HEK293 (cell line): Measurements from ENCODE around the gene AJM1.

Source experiments
- FEZF1 ChIP-seq: fragments of 450-650 bp; formaldehyde crosslinking; IDR thresholded peaks from 2 replicates; pipeline ENCODE4 v1.5.1; 2016; ENCODE audit warnings: missing biosample characterization, missing genetic modification characterization
- IKZF3 ChIP-seq: fragments of 450-650 bp; IDR thresholded peaks from 2 replicates; pipeline ENCODE4 v1.5.0; 2018; ENCODE audit warnings: missing biosample characterization, mild to moderate bottlenecking, missing genetic modification characterization, moderate library complexity
- KLF10 ChIP-seq: fragments of 450-650 bp; IDR thresholded peaks from 2 replicates; pipeline ENCODE4 v1.5.1; 2018; ENCODE audit warnings: missing biosample characterization, mild to moderate bottlenecking, missing genetic modification characterization
- KLF7 ChIP-seq: fragments of 450-650 bp; formaldehyde crosslinking; IDR thresholded peaks from 2 replicates; pipeline ENCODE4 v1.5.1; 2016; ENCODE audit warnings: missing biosample characterization, missing genetic modification characterization, borderline replicate concordance
- REPIN1 ChIP-seq: fragments of 450-650 bp; formaldehyde crosslinking; IDR thresholded peaks from 2 replicates; pipeline ENCODE4 v1.5.1; 2017; ENCODE audit warnings: missing biosample characterization, missing genetic modification characterization, low read depth
- SP3 ChIP-seq: fragments of 450-650 bp; formaldehyde crosslinking; IDR thresholded peaks from 2 replicates; pipeline ENCODE4 v1.5.1; 2016; ENCODE audit warnings: missing biosample characterization, missing genetic modification characterization
- WT1 ChIP-seq: fragments of 450-650 bp; formaldehyde crosslinking; IDR thresholded peaks from 2 replicates; pipeline ENCODE4 v1.5.1; 2016; ENCODE audit warnings: missing biosample characterization, missing genetic modification characterization
- ZBTB20 ChIP-seq: fragments of 450-650 bp; formaldehyde crosslinking; IDR thresholded peaks from 2 replicates; pipeline ENCODE4 v1.5.1; 2016; ENCODE audit warnings: missing biosample characterization, missing genetic modification characterization
- ZFP69B ChIP-seq: fragments of 450-650 bp; formaldehyde crosslinking; IDR thresholded peaks from 2 replicates; pipeline ENCODE4 v1.5.1; 2016; ENCODE audit warnings: missing biosample characterization, missing genetic modification characterization
- ZNF114 ChIP-seq: fragments of 450-650 bp; formaldehyde crosslinking; IDR thresholded peaks from 2 replicates; pipeline ENCODE4 v1.5.0; 2017; ENCODE audit warnings: missing biosample characterization, missing genetic modification characterization
- ZNF155 ChIP-seq: fragments of 450-650 bp; formaldehyde crosslinking; IDR thresholded peaks from 2 replicates; pipeline ENCODE4 v1.5.1; 2016; ENCODE audit warnings: missing biosample characterization, missing genetic modification characterization
- ZNF174 ChIP-seq: fragments of 450-650 bp; formaldehyde crosslinking; IDR thresholded peaks from 2 replicates; pipeline ENCODE4 v1.5.0; 2017; ENCODE audit warnings: missing biosample characterization, mild to moderate bottlenecking, missing genetic modification characterization
- ZNF184 ChIP-seq: fragments of 450-650 bp; IDR thresholded peaks from 2 replicates; pipeline ENCODE4 v1.5.1; 2018; ENCODE audit warnings: missing biosample characterization, mild to moderate bottlenecking, missing genetic modification characterization
- ZNF19 ChIP-seq: fragments of 450-650 bp; formaldehyde crosslinking; IDR thresholded peaks from 2 replicates; pipeline ENCODE4; 2016; ENCODE audit warnings: missing biosample characterization, missing genetic modification characterization, low read depth
- ZNF2 ChIP-seq: fragments of 450-650 bp; formaldehyde crosslinking; IDR thresholded peaks from 2 replicates; pipeline ENCODE4 v1.5.1; 2016; ENCODE audit warnings: missing biosample characterization, missing genetic modification characterization
- ZNF202 ChIP-seq: fragments of 450-650 bp; formaldehyde crosslinking; IDR thresholded peaks from 2 replicates; pipeline ENCODE4 v1.5.1; 2016; ENCODE audit warnings: missing biosample characterization, missing genetic modification characterization, borderline replicate concordance
- ZNF214 ChIP-seq: fragments of 450-650 bp; formaldehyde crosslinking; IDR thresholded peaks from 2 replicates; pipeline ENCODE4 v1.5.1; 2017; ENCODE audit warnings: missing biosample characterization, mild to moderate bottlenecking, missing genetic modification characterization, borderline replicate concordance
- ZNF248 ChIP-seq: fragments of 450-650 bp; formaldehyde crosslinking; IDR thresholded peaks from 2 replicates; pipeline ENCODE4 v1.5.1; 2017; ENCODE audit warnings: missing biosample characterization, missing genetic modification characterization
- ZNF530 ChIP-seq: fragments of 450-650 bp; formaldehyde crosslinking; IDR thresholded peaks from 2 replicates; pipeline ENCODE4 v1.5.1; 2016; ENCODE audit warnings: low read depth, missing biosample characterization, missing genetic modification characterization
- ZNF610 ChIP-seq: fragments of 450-650 bp; formaldehyde crosslinking; IDR thresholded peaks from 2 replicates; pipeline ENCODE4 v1.5.1; 2016; ENCODE audit warnings: missing biosample characterization, missing genetic modification characterization, borderline replicate concordance
- ZNF624 ChIP-seq: fragments of 450-650 bp; formaldehyde crosslinking; IDR thresholded peaks from 2 replicates; pipeline ENCODE4 v1.5.1; 2017; ENCODE audit warnings: missing biosample characterization, missing genetic modification characterization
- ZNF654 ChIP-seq: fragments of 450-650 bp; formaldehyde crosslinking; IDR thresholded peaks from 2 replicates; pipeline ENCODE4 v1.5.1; 2016; ENCODE audit warnings: low read depth, missing biosample characterization, missing genetic modification characterization
- ZNF843 ChIP-seq: fragments of 450-650 bp; formaldehyde crosslinking; IDR thresholded peaks from 2 replicates; pipeline ENCODE4 v1.5.1; 2016; ENCODE audit warnings: missing biosample characterization, missing genetic modification characterization
- ZSCAN23 ChIP-seq: fragments of 450-650 bp; formaldehyde crosslinking; IDR thresholded peaks from 2 replicates; pipeline ENCODE4 v1.5.1; 2016; ENCODE audit warnings: missing biosample characterization, missing genetic modification characterization
- ZSCAN30 ChIP-seq: fragments of 450-650 bp; IDR thresholded peaks from 2 replicates; pipeline ENCODE4 v1.5.1; 2018; ENCODE audit warnings: missing biosample characterization, mild to moderate bottlenecking, missing genetic modification characterization, moderate library complexity
- ZXDB ChIP-seq: fragments of 450-650 bp; formaldehyde crosslinking; IDR thresholded peaks from 2 replicates; pipeline ENCODE4 v1.5.1; 2016; ENCODE audit warnings: missing biosample characterization, missing genetic modification characterization
- TF ChIP-seq, protein P1 (sequence below): fragments of 450-650 bp; formaldehyde crosslinking; conservative IDR thresholded peaks from 2 replicates; pipeline ENCODE4 v1.5.1; 2016; ENCODE audit warnings: low read depth, missing biosample characterization, missing genetic modification characterization
- TF ChIP-seq, protein P2 (sequence below): fragments of 450-650 bp; formaldehyde crosslinking; IDR thresholded peaks from 2 replicates; pipeline ENCODE4 v1.5.1; 2016; ENCODE audit warnings: missing biosample characterization, missing genetic modification characterization
- TF ChIP-seq, protein P3 (sequence below): fragments of 450-650 bp; formaldehyde crosslinking; IDR thresholded peaks from 2 replicates; pipeline ENCODE4 v1.5.1; 2016; ENCODE audit warnings: missing biosample characterization, missing genetic modification characterization
- TF ChIP-seq, protein P4 (sequence below): IDR thresholded peaks from 2 replicates; pipeline ENCODE4 v1.6.1; 2011; ENCODE audit warnings: mild to moderate bottlenecking, low read depth, low read length, borderline replicate concordance
- TF ChIP-seq, protein P5 (sequence below): fragments of 450-650 bp; formaldehyde crosslinking; IDR thresholded peaks from 2 replicates; pipeline ENCODE4 v1.5.1; 2016; ENCODE audit warnings: missing biosample characterization, missing genetic modification characterization

AJM1 gene

DNA sequence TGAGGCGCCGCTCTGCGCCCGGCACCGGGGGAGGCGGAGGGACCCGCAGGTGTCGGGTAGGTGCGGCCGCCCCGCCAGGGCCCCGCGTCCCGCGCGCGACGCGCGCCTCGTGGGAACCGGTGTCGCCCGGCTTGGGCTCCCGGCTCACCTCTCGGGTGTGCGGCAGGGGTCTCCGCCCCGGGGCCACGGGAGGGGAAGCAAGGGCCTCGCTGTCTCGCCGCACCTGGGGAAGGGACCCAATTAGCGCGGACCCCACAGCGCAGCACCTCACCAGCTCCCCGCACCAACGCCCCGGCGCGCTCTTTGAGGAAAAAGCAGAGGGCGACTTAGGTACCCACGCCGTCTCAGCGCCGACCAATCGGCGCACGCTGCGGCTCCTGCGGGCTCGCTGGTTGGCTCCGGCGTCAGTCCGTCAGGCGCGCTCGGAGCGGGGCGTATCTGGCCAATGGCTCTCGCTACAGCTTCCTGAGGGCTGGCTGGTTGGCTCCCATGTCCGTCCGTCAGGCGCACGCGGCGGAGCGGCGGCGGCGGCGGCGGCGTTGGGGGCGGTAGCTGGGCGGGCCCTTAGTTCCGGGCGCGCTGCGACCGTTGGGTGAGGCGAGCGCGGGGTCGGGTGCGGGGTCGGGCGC, 43.8 kb downstream of the AJM1 start, which contains the start of gene TRAF2 (continued):
- TF ChIP-seq, protein P1, sequence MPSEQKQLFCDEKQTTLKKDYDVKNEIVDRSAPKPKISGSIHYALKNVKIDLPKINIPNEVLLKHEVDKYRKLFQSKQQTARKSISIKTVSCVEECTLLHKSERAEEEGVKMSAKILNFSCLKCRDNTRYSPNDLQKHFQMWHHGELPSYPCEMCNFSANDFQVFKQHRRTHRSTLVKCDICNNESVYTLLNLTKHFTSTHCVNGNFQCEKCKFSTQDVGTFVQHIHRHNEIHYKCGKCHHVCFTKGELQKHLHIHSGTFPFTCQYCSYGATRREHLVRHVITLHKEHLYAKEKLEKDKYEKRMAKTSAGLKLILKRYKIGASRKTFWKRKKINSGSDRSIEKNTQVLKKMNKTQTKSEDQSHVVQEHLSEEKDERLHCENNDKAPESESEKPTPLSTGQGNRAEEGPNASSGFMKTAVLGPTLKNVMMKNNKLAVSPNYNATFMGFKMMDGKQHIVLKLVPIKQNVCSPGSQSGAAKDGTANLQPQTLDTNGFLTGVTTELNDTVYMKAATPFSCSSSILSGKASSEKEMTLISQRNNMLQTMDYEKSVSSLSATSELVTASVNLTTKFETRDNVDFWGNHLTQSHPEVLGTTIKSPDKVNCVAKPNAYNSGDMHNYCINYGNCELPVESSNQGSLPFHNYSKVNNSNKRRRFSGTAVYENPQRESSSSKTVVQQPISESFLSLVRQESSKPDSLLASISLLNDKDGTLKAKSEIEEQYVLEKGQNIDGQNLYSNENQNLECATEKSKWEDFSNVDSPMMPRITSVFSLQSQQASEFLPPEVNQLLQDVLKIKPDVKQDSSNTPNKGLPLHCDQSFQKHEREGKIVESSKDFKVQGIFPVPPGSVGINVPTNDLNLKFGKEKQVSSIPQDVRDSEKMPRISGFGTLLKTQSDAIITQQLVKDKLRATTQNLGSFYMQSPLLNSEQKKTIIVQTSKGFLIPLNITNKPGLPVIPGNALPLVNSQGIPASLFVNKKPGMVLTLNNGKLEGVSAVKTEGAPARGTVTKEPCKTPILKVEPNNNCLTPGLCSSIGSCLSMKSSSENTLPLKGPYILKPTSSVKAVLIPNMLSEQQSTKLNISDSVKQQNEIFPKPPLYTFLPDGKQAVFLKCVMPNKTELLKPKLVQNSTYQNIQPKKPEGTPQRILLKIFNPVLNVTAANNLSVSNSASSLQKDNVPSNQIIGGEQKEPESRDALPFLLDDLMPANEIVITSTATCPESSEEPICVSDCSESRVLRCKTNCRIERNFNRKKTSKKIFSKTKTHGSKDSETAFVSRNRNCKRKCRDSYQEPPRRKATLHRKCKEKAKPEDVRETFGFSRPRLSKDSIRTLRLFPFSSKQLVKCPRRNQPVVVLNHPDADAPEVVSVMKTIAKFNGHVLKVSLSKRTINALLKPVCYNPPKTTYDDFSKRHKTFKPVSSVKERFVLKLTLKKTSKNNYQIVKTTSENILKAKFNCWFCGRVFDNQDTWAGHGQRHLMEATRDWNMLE = no peak
- TF ChIP-seq ZNF843 (tag by site-specific recombination) = no peak
- TF ChIP-seq ZBTB20 (tag by site-specific recombination) = no peak; the same call in 1 of the 2 replicates
- TF ChIP-seq ZFP69B (tag by site-specific recombination) = no peak
- TF ChIP-seq ZNF654 (tag by site-specific recombination) = no peak
- TF ChIP-seq, protein P2, sequence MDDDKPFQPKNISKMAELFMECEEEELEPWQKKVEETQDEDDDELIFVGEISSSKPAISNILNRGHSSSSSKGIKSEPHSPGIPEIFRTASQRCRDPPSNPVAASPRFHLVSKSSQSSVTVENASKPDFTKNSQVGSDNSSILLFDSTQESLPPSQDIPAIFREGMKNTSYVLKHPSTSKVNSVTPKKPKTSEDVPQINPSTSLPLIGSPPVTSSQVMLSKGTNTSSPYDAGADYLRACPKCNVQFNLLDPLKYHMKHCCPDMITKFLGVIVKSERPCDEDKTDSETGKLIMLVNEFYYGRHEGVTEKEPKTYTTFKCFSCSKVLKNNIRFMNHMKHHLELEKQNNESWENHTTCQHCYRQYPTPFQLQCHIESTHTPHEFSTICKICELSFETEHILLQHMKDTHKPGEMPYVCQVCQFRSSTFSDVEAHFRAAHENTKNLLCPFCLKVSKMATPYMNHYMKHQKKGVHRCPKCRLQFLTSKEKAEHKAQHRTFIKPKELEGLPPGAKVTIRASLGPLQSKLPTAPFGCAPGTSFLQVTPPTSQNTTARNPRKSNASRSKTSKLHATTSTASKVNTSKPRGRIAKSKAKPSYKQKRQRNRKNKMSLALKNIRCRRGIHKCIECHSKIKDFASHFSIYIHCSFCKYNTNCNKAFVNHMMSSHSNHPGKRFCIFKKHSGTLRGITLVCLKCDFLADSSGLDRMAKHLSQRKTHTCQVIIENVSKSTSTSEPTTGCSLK = no peak
- no peak for TF ChIP-seq ZNF202 (tag by site-specific recombination)
- TF ChIP-seq ZSCAN23 = no peak
- no peak for TF ChIP-seq REPIN1 (tag by site-specific recombination)
- TF ChIP-seq ZNF174 (tag by site-specific recombination) = no peak
- peak; percentile 76 for TF ChIP-seq ZSCAN30 (tag by site-specific recombination)
- no peak for TF ChIP-seq ZNF114 (tag by site-specific recombination)
- TF ChIP-seq, protein P3, sequence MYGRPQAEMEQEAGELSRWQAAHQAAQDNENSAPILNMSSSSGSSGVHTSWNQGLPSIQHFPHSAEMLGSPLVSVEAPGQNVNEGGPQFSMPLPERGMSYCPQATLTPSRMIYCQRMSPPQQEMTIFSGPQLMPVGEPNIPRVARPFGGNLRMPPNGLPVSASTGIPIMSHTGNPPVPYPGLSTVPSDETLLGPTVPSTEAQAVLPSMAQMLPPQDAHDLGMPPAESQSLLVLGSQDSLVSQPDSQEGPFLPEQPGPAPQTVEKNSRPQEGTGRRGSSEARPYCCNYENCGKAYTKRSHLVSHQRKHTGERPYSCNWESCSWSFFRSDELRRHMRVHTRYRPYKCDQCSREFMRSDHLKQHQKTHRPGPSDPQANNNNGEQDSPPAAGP (tag by site-specific recombination) = peak; percentile 63; the same call in 1 of the 2 replicates
- TF ChIP-seq ZNF19 (tag by site-specific recombination) = no peak
- peak; percentile 53 for TF ChIP-seq KLF10 (tag by site-specific recombination)
- TF ChIP-seq KLF7 (tag by site-specific recombination) = peak; percentile 44; the same call in 1 of the 2 replicates
- 0 out of 2 replicates have a peak, but pooled peaks have one; percentile 20 for TF ChIP-seq ZNF184 (tag by site-specific recombination)
- TF ChIP-seq ZNF214 (tag by site-specific recombination) = no peak
- TF ChIP-seq ZNF248 (tag by site-specific recombination) = no peak
- no peak for TF ChIP-seq ZNF155 (tag by site-specific recombination)
- no peak; the same call in 1 of the 2 replicates for TF ChIP-seq ZNF610 (tag by site-specific recombination)
- TF ChIP-seq WT1 (tag by site-specific recombination) = no peak
- TF ChIP-seq SP3 = peak; percentile 88
- TF ChIP-seq ZXDB (tag by site-specific recombination) = peak; percentile 76
- TF ChIP-seq IKZF3 (tag by site-specific recombination) = 0 out of 2 replicates have a peak, but pooled peaks have one; percentile 36
- no peak for TF ChIP-seq ZNF2 (tag by site-specific recombination)
- TF ChIP-seq ZNF530 = no peak
- no peak for TF ChIP-seq ZNF624 (tag by site-specific recombination)
- no peak for TF ChIP-seq FEZF1 (tag by site-specific recombination)
- TF ChIP-seq, protein P4, sequence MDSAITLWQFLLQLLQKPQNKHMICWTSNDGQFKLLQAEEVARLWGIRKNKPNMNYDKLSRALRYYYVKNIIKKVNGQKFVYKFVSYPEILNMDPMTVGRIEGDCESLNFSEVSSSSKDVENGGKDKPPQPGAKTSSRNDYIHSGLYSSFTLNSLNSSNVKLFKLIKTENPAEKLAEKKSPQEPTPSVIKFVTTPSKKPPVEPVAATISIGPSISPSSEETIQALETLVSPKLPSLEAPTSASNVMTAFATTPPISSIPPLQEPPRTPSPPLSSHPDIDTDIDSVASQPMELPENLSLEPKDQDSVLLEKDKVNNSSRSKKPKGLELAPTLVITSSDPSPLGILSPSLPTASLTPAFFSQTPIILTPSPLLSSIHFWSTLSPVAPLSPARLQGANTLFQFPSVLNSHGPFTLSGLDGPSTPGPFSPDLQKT = no peak
- TF ChIP-seq, protein P5, sequence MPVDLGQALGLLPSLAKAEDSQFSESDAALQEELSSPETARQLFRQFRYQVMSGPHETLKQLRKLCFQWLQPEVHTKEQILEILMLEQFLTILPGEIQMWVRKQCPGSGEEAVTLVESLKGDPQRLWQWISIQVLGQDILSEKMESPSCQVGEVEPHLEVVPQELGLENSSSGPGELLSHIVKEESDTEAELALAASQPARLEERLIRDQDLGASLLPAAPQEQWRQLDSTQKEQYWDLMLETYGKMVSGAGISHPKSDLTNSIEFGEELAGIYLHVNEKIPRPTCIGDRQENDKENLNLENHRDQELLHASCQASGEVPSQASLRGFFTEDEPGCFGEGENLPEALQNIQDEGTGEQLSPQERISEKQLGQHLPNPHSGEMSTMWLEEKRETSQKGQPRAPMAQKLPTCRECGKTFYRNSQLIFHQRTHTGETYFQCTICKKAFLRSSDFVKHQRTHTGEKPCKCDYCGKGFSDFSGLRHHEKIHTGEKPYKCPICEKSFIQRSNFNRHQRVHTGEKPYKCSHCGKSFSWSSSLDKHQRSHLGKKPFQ (tag by site-specific recombination) = no peak
